Measurements from ENCODE around the gene DLGAP4. TPM values are rescaled to one million over a fixed set of nuclear protein-coding genes. Genes with fewer than 3 reads are reported as not detected.

The DLGAP4 gene
- total and polyA plus RNA-seq, 7 experiments from 2014 or later: 15.0 to 40.2 (median 35.3) TPM

DNA sequence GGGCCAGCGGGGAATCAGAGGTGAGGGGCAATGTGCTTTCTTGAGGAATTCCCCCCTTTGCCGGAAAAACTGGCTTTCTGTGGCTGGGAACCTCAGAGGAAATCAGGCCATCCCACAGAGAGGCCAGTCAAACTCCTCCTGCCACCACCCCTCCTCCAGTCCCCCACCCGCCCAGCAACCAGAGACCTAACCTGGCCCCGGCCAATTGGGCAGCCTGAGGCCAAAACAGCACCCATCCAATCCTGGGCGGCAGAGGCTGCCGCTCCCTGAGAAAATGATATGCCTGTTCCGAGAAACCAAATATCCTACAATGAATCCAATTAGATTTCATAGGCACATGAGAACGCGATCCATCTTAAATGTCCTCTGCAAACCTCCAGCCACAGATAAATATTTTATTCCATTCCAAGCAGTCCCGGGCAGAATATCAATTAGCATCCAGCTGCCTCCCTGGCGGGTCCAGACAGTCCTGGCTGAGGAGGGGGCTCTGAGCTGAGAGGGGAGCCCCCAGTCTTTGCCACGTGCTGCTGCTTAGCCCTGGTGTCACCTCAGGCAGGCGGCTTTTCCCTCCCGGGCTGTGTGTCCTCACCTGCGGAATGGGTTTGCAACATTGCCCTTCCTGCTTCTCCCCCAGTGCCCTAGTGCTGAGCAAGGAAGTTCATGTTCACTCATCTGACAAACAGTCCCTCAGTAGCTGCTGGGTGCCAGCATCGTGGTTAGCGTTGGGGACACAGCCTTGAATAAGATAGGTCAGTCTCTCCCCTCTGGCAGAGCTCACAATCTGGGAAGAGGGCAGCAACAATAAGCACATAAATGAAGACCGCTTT, 95.0 kb downstream of the DLGAP4 start:
- H3K27me3 Mint-ChIP-seq: peaks cover 25 to 39% (median 31%) of the 10 kb centered on the region in 5 donors
- POLR2A ChIA-PET: no interaction called here
- H3K4me3 Mint-ChIP-seq: no peak overlapping the region

GRCh38 chr20:36402708-36403107, 96.6 kb downstream of the DLGAP4 start:
- no peaks in the 10 kb centered on the region for H3K4me1 ChIP-seq (ENCODE audit: control insufficient read depth in 2 of 2, insufficient read depth in 2 of 2, low read length in 2 of 2)
- Mint-ChIP-seq H3K36me3 (peaks cover 0 to 7% (median 4%) of the 10 kb centered on the region in 5 donors), H3K27me3 (peaks cover 26 to 39% (median 31%) of the 10 kb centered on the region in 5 donors), H3K4me3 (no peak overlapping the region), H3K4me1 (peaks cover 0 to 4% (median 0%) of the 10 kb centered on the region in 7 donors), H3K9me3 (peaks cover 0 to 11% (median 0%) of the 10 kb centered on the region in 11 donors), H3K27ac (no peak overlapping the region)
- ATAC-seq (no peak), DNase-seq (no peak)
- intact Hi-C loops (cut with micrococcal nuclease): no loop called here
- H3K27ac ChIP-seq (ENCODE audit: low read depth, low read length): no peak overlapping the region
- H3K36me3 ChIP-seq (ENCODE audit: control insufficient read depth in 2 of 3, insufficient read depth in 3 of 3, low read length in 3 of 3): no peaks in the 10 kb centered on the region
- no peaks in the 10 kb centered on the region for H3K9me3 ChIP-seq (ENCODE audit: control insufficient read depth in 2 of 3, low read length in 3 of 3)
- CTCF ChIA-PET: no interaction called here
- H3K27me3 ChIP-seq (ENCODE audit: control insufficient read depth in 2 of 2, insufficient read depth in 2 of 2, low read length in 2 of 2): peaks cover 0 to 3% of the 10 kb centered on the region in 2 donors
- H3K4me3 ChIP-seq (ENCODE audit: low read length): no peak overlapping the region
- POLR2A ChIA-PET: no interaction called here

More for the DNA sequence above, 95.0 kb downstream of the DLGAP4 start:
- H3K4me3 ChIP-seq (ENCODE audit: low read length): no peak overlapping the region
- no peak overlapping the region for H3K27ac ChIP-seq (ENCODE audit: low read depth, low read length)
- H3K36me3 Mint-ChIP-seq: peaks cover 0 to 7% (median 4%) of the 10 kb centered on the region in 5 donors
- no peak overlapping the region for H3K27ac Mint-ChIP-seq
- intact Hi-C loops (cut with micrococcal nuclease): no loop called here
- DNase-seq: no peak
- no peaks in the 10 kb centered on the region for H3K9me3 ChIP-seq (ENCODE audit: control insufficient read depth in 2 of 3, low read length in 3 of 3)
- H3K9me3 Mint-ChIP-seq: peaks cover 0 to 11% (median 3%) of the 10 kb centered on the region in 11 donors
- peaks cover 0 to 9% (median 0%) of the 10 kb centered on the region in 7 donors for H3K4me1 Mint-ChIP-seq
- no peaks in the 10 kb centered on the region for H3K4me1 ChIP-seq (ENCODE audit: control insufficient read depth in 2 of 2, insufficient read depth in 2 of 2, low read length in 2 of 2)
- no peak for ATAC-seq
- CTCF ChIA-PET: no interaction called here
- H3K27me3 ChIP-seq (ENCODE audit: control insufficient read depth in 2 of 2, insufficient read depth in 2 of 2, low read length in 2 of 2): peaks cover 0 to 3% of the 10 kb centered on the region in 2 donors
- H3K36me3 ChIP-seq (ENCODE audit: control insufficient read depth in 2 of 3, insufficient read depth in 3 of 3, low read length in 3 of 3): no peaks in the 10 kb centered on the region

DNA sequence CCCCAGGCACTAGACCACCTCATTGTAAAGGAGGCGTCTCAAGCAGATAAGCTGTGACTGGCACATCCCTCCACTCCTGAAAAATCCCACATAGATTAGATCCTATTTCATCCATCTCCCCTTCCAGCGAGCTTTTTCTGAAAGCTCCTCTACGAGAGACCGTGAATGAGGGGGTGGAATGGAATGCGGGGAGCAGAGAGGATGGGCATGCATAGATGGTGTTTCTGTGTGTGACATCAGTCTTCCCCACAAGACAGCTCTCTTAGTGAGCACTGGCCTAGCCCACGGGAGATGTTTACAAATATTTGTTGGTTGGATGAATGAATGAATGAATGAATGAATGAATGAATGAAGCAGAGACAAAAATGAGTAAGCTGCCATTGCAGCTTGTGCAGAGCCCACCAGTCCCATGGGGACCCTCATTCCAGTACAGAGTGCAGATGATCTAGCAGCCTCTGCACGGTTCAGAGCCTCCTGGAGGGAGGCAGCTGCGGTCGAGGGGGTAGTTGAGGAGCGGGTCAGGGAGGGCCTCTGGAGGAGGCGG, 98.4 kb downstream of the DLGAP4 start:
- Mint-ChIP-seq H3K4me1 (peaks cover 0 to 9% (median 2%) of the 10 kb centered on the region in 7 donors), H3K9me3 (peaks cover 0 to 11% (median 0%) of the 10 kb centered on the region in 11 donors), H3K4me3 (no peak overlapping the region), H3K36me3 (peaks cover 0 to 7% (median 4%) of the 10 kb centered on the region in 5 donors), H3K27me3 (peaks cover 26 to 34% (median 31%) of the 10 kb centered on the region in 5 donors), H3K27ac (no peak overlapping the region)
- no peaks in the 10 kb centered on the region for H3K9me3 ChIP-seq (ENCODE audit: control insufficient read depth in 2 of 3, low read length in 3 of 3)
- intact Hi-C loops (cut with micrococcal nuclease): no loop called here
- H3K4me3 ChIP-seq (ENCODE audit: low read length): no peak overlapping the region
- DNase-seq (no peak), ATAC-seq (no peak)
- no peaks in the 10 kb centered on the region for H3K36me3 ChIP-seq (ENCODE audit: control insufficient read depth in 2 of 3, insufficient read depth in 3 of 3, low read length in 3 of 3)
- H3K27me3 ChIP-seq (ENCODE audit: control insufficient read depth in 2 of 2, insufficient read depth in 2 of 2, low read length in 2 of 2): peaks cover 0 to 3% of the 10 kb centered on the region in 2 donors
- ChIA-PET CTCF (no interaction called here), POLR2A (no interaction called here)
- H3K27ac ChIP-seq (ENCODE audit: low read depth, low read length): no peak overlapping the region
- H3K4me1 ChIP-seq (ENCODE audit: control insufficient read depth in 2 of 2, insufficient read depth in 2 of 2, low read length in 2 of 2): no peaks in the 10 kb centered on the region

DNA sequence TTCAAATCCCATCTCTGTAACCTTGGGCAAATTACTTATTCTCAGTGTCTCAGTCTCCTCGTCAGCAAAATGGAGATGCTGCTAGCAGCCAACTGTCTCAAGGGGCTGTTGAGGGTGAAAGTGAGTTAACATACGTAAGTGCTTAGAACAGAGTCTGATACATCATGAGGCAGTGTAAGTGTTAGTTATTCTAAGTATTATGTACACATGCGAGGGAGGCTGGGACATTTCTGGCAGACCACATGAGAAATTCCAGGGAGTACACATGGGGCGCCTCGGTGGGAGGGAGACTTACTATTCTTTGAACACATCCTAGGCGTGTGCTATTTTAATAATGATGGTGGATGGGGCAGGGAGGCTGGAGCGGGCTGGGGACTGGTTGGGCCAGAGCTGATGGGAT, 99.1 kb downstream of the DLGAP4 start:
- no peak for ATAC-seq
- CTCF ChIA-PET: no interaction called here
- POLR2A ChIA-PET: no interaction called here
- intact Hi-C loops (cut with micrococcal nuclease): no loop called here
- H3K4me3 ChIP-seq (ENCODE audit: low read length): no peak overlapping the region
- Mint-ChIP-seq H3K27ac (no peak overlapping the region), H3K9me3 (peaks cover 0 to 11% (median 0%) of the 10 kb centered on the region in 11 donors), H3K36me3 (peaks cover 0 to 7% (median 4%) of the 10 kb centered on the region in 5 donors), H3K4me3 (no peak overlapping the region), H3K4me1 (peaks cover 0 to 9% (median 2%) of the 10 kb centered on the region in 7 donors), H3K27me3 (peaks cover 26 to 36% (median 30%) of the 10 kb centered on the region in 5 donors)
- H3K9me3 ChIP-seq (ENCODE audit: control insufficient read depth in 2 of 3, low read length in 3 of 3): no peaks in the 10 kb centered on the region
- no peak overlapping the region for H3K27ac ChIP-seq (ENCODE audit: low read depth, low read length)
- no peaks in the 10 kb centered on the region for H3K4me1 ChIP-seq (ENCODE audit: control insufficient read depth in 2 of 2, insufficient read depth in 2 of 2, low read length in 2 of 2)
- H3K27me3 ChIP-seq (ENCODE audit: control insufficient read depth in 2 of 2, insufficient read depth in 2 of 2, low read length in 2 of 2): peaks cover 0 to 3% of the 10 kb centered on the region in 2 donors
- no peaks in the 10 kb centered on the region for H3K36me3 ChIP-seq (ENCODE audit: control insufficient read depth in 2 of 3, insufficient read depth in 3 of 3, low read length in 3 of 3)
- DNase-seq: no peak

- intact Hi-C loops (cut with micrococcal nuclease): no loop called here
- Histone ChIP-seq H3K9me3 (ENCODE audit: control insufficient read depth in 2 of 3, low read length in 3 of 3) (no peaks in the 10 kb centered on the region), H3K4me3 (ENCODE audit: low read length) (no peak overlapping the region), H3K27ac (ENCODE audit: low read depth, low read length) (no peak overlapping the region), H3K4me1 (ENCODE audit: control insufficient read depth in 2 of 2, insufficient read depth in 2 of 2, low read length in 2 of 2) (no peaks in the 10 kb centered on the region), H3K36me3 (ENCODE audit: control insufficient read depth in 2 of 3, insufficient read depth in 3 of 3, low read length in 3 of 3) (no peaks in the 10 kb centered on the region), H3K27me3 (ENCODE audit: control insufficient read depth in 2 of 2, insufficient read depth in 2 of 2, low read length in 2 of 2) (peaks cover 0 to 2% of the 10 kb centered on the region in 2 donors)
- Mint-ChIP-seq H3K27ac (no peak overlapping the region), H3K27me3 (peaks cover 11 to 20% (median 18%) of the 10 kb centered on the region in 5 donors), H3K4me1 (peaks cover 0 to 9% (median 0%) of the 10 kb centered on the region in 7 donors), H3K36me3 (peaks cover 0 to 7% (median 4%) of the 10 kb centered on the region in 5 donors), H3K9me3 (peaks cover 0 to 11% (median 0%) of the 10 kb centered on the region in 11 donors), H3K4me3 (no peak overlapping the region)
- DNase-seq (no peak), ATAC-seq (no peak)
- ChIA-PET POLR2A (no interaction called here), CTCF (no interaction called here)
Observed at GRCh38 chr20:36407199-36407733, 101.1 kb downstream of the DLGAP4 start.

DNA sequence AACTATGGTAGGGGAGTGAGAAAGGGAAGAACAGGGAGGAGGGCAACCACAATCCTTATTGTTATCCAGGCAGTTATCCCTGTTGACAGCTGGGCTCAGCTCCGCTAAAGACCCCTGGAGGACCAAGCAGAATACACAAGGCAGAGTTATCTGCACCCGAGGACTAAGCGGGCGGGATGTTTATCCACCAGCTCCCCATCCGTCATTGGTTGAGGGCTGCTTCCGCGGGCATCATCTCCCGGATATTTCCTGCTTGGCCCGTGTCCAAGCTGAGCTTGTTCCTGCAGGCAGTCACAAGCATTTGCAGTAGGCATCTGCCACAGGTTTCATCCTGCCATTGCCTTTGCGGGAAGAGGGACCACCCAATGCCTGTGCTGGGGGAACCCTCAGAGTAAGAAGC, 102.1 kb downstream of the DLGAP4 start:
- peaks cover 4 to 17% (median 11%) of the 10 kb centered on the region in 5 donors for H3K27me3 Mint-ChIP-seq
- DNase-seq: no peak
- no peak for ATAC-seq
- Histone ChIP-seq H3K4me3 (ENCODE audit: low read length) (no peak overlapping the region), H3K27me3 (ENCODE audit: control insufficient read depth in 2 of 2, insufficient read depth in 2 of 2, low read length in 2 of 2) (no peaks in the 10 kb centered on the region), H3K27ac (ENCODE audit: low read depth, low read length) (no peak overlapping the region), H3K4me1 (ENCODE audit: control insufficient read depth in 2 of 2, insufficient read depth in 2 of 2, low read length in 2 of 2) (no peaks in the 10 kb centered on the region), H3K36me3 (ENCODE audit: control insufficient read depth in 2 of 3, insufficient read depth in 3 of 3, low read length in 3 of 3) (no peaks in the 10 kb centered on the region), H3K9me3 (ENCODE audit: control insufficient read depth in 2 of 3, low read length in 3 of 3) (no peaks in the 10 kb centered on the region)
- peaks cover 0 to 9% (median 0%) of the 10 kb centered on the region in 7 donors for H3K4me1 Mint-ChIP-seq
- H3K27ac Mint-ChIP-seq: no peak overlapping the region
- H3K9me3 Mint-ChIP-seq: peaks cover 0 to 6% (median 0%) of the 10 kb centered on the region in 11 donors
- intact Hi-C loops (cut with micrococcal nuclease): no loop called here
- ChIA-PET CTCF (no interaction called here), POLR2A (no interaction called here)
- no peak overlapping the region for H3K4me3 Mint-ChIP-seq
- peaks cover 0 to 2% (median 0%) of the 10 kb centered on the region in 5 donors for H3K36me3 Mint-ChIP-seq

Data from naive thymus-derived CD4-positive, alpha-beta T cell (primary cell).